HCT116 (cell line): ENCODE measurements around the gene PTGDS. TPM values are rescaled to one million over a fixed set of nuclear protein-coding genes. Genes with fewer than 3 reads are reported as not detected.

Experiments used
- ATAC-seq: fragments of 200-7000 bp; cut with Tn5 transposase; 2 replicates; pipeline ENCODE4 v1.9.1; 2020; ENCODE audit warnings: mild to moderate bottlenecking, moderate library complexity
- BruUV-seq: library from RNA; stranded (reverse); fragments of 400-500 nt; replicated peaks from 2 replicates; lab custom pipeline; 2021; lab: Mats Ljungman, UMichigan
- CTCF ChIA-PET: fragments of 300-600 bp; sonication (Branson Sonifier 250); formaldehyde crosslinking; loops from one replicate; lab custom pipeline; 2021; ENCODE audit warnings: antibody characterized with exemption; lab: Charles Lee
- POLR2A ChIA-PET: fragments of 300-600, 350-600 bp; sonication (Branson Sonifier 250); formaldehyde crosslinking; loops from one replicate; lab custom pipeline; 2021; ENCODE audit warnings: antibody characterized with exemption; lab: Charles Lee
- RAD21 ChIA-PET, 2 experiments: fragments of 300-600 bp; sonication (Branson Sonifier 250); formaldehyde crosslinking; loops; one replicate each; lab custom pipeline; 2023; ENCODE audit warnings: low total read pairs in 2 of 2; ENCODE audit not compliant: uncharacterized antibody in 2 of 2, unreplicated experiment in 2 of 2, low non-redundant PET in 1 of 2; lab: Charles Lee
- DNase-seq: peaks from one replicate; pipeline ENCODE4 v3.0.0-alpha.2; 2010; ENCODE audit warnings: low read depth, low spot score
- H2AFZ ChIP-seq: fragments of 200-600 bp; shearing (Covaris generic), sonication (generic); 2 replicates; pipeline ENCODE4 v1.6.1; 2017; ENCODE audit warnings: low read depth, mixed run types, mixed read lengths, antibody characterized with exemption, low read length; ENCODE audit not compliant: poor library complexity, severe bottlenecking
- H3K27ac ChIP-seq: 2 replicates; pipeline ENCODE4 v1.5.1; 2012; ENCODE audit warnings: low read depth, low read length
- H3K27me3 ChIP-seq: fragments of 200-600 bp; sonication (generic); 2 replicates; pipeline ENCODE4 v1.6.1; 2016; ENCODE audit warnings: mixed run types, low read length, mixed read lengths; ENCODE audit not compliant: insufficient read depth
- H3K36me3 ChIP-seq, 2 experiments: fragments of 200-500 bp in 1 of 2; fragments of 200-600 bp in 1 of 2; sonication (Bioruptor generic) in 1 of 2; sonication (generic) in 1 of 2; 2 replicates each; pipeline versions ENCODE4 v1.5.1 to v1.6.1; 2014 to 2016; ENCODE audit warnings: low read length in 2 of 2, inconsistent platforms in 1 of 2, mixed read lengths in 1 of 2, mixed run types in 1 of 2; ENCODE audit not compliant: insufficient read depth in 2 of 2, control insufficient read depth in 1 of 2
- H3K4me1 ChIP-seq, 2 experiments: fragments of 200-600 bp in 1 of 2; sonication (generic) in 1 of 2; 2 replicates each; pipeline versions ENCODE4 v1.5.1 to v1.6.1; 2012 to 2017; ENCODE audit warnings: low read length in 2 of 2, inconsistent platforms in 1 of 2, mild to moderate bottlenecking in 1 of 2, mixed read lengths in 1 of 2, mixed run types in 1 of 2, moderate library complexity in 1 of 2; ENCODE audit not compliant: insufficient read depth in 2 of 2, control insufficient read depth in 1 of 2
- H3K4me2 ChIP-seq: fragments of 200-600 bp; sonication (generic); 2 replicates; pipeline ENCODE4 v1.6.1; 2017; ENCODE audit warnings: mixed run types, low read length, mixed read lengths
- H3K4me3 ChIP-seq, 2 experiments: fragments of 200-600 bp in 1 of 2; sonication (generic) in 1 of 2; replicated peaks in 1 of 2; 2 replicates each; pipeline ENCODE4 v1.5.1; 2011 to 2016; ENCODE audit warnings: low read length in 2 of 2, control low read depth in 1 of 2, low read depth in 1 of 2, mild to moderate bottlenecking in 1 of 2, mixed read lengths in 1 of 2, mixed run types in 1 of 2
- H3K79me2 ChIP-seq: fragments of 200-600 bp; sonication (generic); 2 replicates; pipeline ENCODE4 v1.6.1; 2017; ENCODE audit warnings: mild to moderate bottlenecking, mixed run types, low read length, moderate library complexity, mixed read lengths; ENCODE audit not compliant: insufficient read depth
- H3K9ac ChIP-seq: fragments of 200-600 bp; sonication (generic); 2 replicates; pipeline ENCODE4 v1.6.1; 2016; ENCODE audit warnings: low read length, mixed read lengths
- H3K9me2 ChIP-seq: fragments of 200-600 bp; sonication (generic), shearing (Covaris generic); 2 replicates; pipeline ENCODE4 v1.6.1; 2017; ENCODE audit warnings: mixed run types, mild to moderate bottlenecking, moderate library complexity; ENCODE audit not compliant: insufficient read depth
- H3K9me3 ChIP-seq, 2 experiments: fragments of 200-500 bp in 1 of 2; fragments of 200-600 bp in 1 of 2; sonication (Bioruptor generic) in 1 of 2; sonication (generic) in 1 of 2; 2 replicates each; pipeline ENCODE4 v1.6.1; 2014 to 2017; ENCODE audit warnings: low read length in 2 of 2, mixed read lengths in 2 of 2, inconsistent platforms in 1 of 2, low read depth in 1 of 2, mild to moderate bottlenecking in 1 of 2, mixed run types in 1 of 2, moderate library complexity in 1 of 2; ENCODE audit not compliant: control insufficient read depth in 1 of 2, insufficient read depth in 1 of 2
- H4K20me1 ChIP-seq: fragments of 200-600 bp; sonication (generic), shearing (Covaris generic); 2 replicates; pipeline ENCODE4 v1.6.1; 2017; ENCODE audit warnings: mixed run types, mild to moderate bottlenecking, moderate library complexity; ENCODE audit not compliant: insufficient read depth
- CBX3 ChIP-seq: IDR thresholded peaks from 2 replicates; pipeline ENCODE4 v1.6.1; 2012; ENCODE audit warnings: low read depth
- ELF1 ChIP-seq: IDR thresholded peaks from 2 replicates; pipeline ENCODE4 v1.6.1; 2012; ENCODE audit warnings: low read depth, borderline replicate concordance
- EZH2 ChIP-seq: fragments of 200-600 bp; sonication (generic); IDR thresholded peaks from 2 replicates; pipeline ENCODE4 v1.6.1; 2017; ENCODE audit warnings: antibody characterized with exemption, mixed run types
- FOSL1 ChIP-seq: IDR thresholded peaks from 2 replicates; pipeline ENCODE4 v1.6.1; 2012; ENCODE audit warnings: low read depth
- JUND ChIP-seq: IDR thresholded peaks from 2 replicates; pipeline ENCODE4 v1.6.1; 2012
- SIN3A ChIP-seq: IDR thresholded peaks from 2 replicates; pipeline ENCODE4 v1.6.1; 2012; ENCODE audit warnings: low read depth
- SRF ChIP-seq: IDR thresholded peaks from 2 replicates; pipeline ENCODE4 v1.6.1; 2012; ENCODE audit warnings: low read depth
- YY1 ChIP-seq: IDR thresholded peaks from 2 replicates; pipeline ENCODE4 v1.6.1; 2011; ENCODE audit warnings: low read length, low read depth, moderate library complexity, mild to moderate bottlenecking; ENCODE audit not compliant: insufficient replicate concordance; ENCODE audit errors: extremely low read depth
- ZFX ChIP-seq: fragments of 450-650 bp; IDR thresholded peaks from 2 replicates; pipeline ENCODE4 v1.6.1; 2017
- intact Hi-C: fragments of 100-400 bp; cut with micrococcal nuclease; formaldehyde crosslinking; loops from 2 replicates; pipeline ENCODE4 v1.10.0; 2022
- total RNA-seq: library from RNA; stranded (reverse); gene quantifications from one replicate; pipeline ENCODE4 v1.2.1, GENCODE V29; 2021; ENCODE audit not compliant: unreplicated experiment

The PTGDS gene
- total RNA-seq, 1 experiment from 2014 or later: 3.1 TPM

- Histone ChIP-seq H3K4me1 (no peaks in the 10 kb centered on the region), H3K4me2 (no peak overlapping the region), H3K9ac (no peak overlapping the region)
- TF ChIP-seq ELF1: no peak
- TF ChIP-seq, all 23 proteins: peak for 0
- Histone ChIP-seq H3K9me2 (no peaks in the 10 kb centered on the region), H2AFZ (no peak overlapping the region), H3K27me3 (no peaks in the 10 kb centered on the region), H3K9me3 (no peaks in the 10 kb centered on the region), H3K27ac (no peak overlapping the region), H3K36me3 (no peaks in the 10 kb centered on the region), H4K20me1 (no peaks in the 10 kb centered on the region), H3K4me3 (no peak overlapping the region), H3K79me2 (no peaks in the 10 kb centered on the region)
- ChIA-PET CTCF (no interaction called here), RAD21 (no interaction called here), POLR2A (no interaction called here)
- no TSS peak for BruUV-seq
- ATAC-seq (no peak), DNase-seq (no peak)
- intact Hi-C loops: no loop called here
Measured at GRCh38 chr9:136957901-136958300, 19.4 kb upstream of the PTGDS start.

GRCh38 chr9:136958473-136958872, 18.8 kb upstream of the PTGDS start:
- no peak for DNase-seq
- Histone ChIP-seq H3K4me1 (peaks cover 0 to 4% of the 10 kb centered on the region in 2 experiments; a peak in 2 of 4 replicates), H3K4me3 (no peak overlapping the region), H3K27ac (no peak overlapping the region), H3K9ac (no peak overlapping the region), H2AFZ (no peak overlapping the region), H3K9me3 (no peaks in the 10 kb centered on the region), H4K20me1 (no peaks in the 10 kb centered on the region), H3K4me2 (no peak overlapping the region), H3K9me2 (no peaks in the 10 kb centered on the region), H3K79me2 (no peaks in the 10 kb centered on the region), H3K36me3 (no peaks in the 10 kb centered on the region), H3K27me3 (no peaks in the 10 kb centered on the region)
- ChIA-PET RAD21 (no interaction called here), CTCF (no interaction called here), POLR2A (no interaction called here)
- TF ChIP-seq CBX3 (no peak), YY1 (no peak), SIN3A (no peak), SRF (no peak), EZH2 (no peak), FOSL1 (no peak), JUND (no peak), ZFX (no peak)
- intact Hi-C loops: no loop called here
- no peak for ATAC-seq
- BruUV-seq: no TSS peak
